Testis (tissue), 2 donors: Measurements from ENCODE around the gene PACSIN2.

Experiments
- POLR2A ChIP-seq: fragments of 450-650 bp; IDR thresholded peaks from one replicate; pipeline ENCODE4 v1.6.1; 2017; ENCODE audit warnings: antibody characterized with exemption, mild to moderate bottlenecking, moderate library complexity
- TF ChIP-seq, protein P1 (sequence below), 3 experiments: fragments of 450-650 bp in 2 of 3; fragments of 200-600 bp in 1 of 3; sonication (generic) in 1 of 3; IDR thresholded peaks; one replicate each; pipeline ENCODE4 v1.5.1; 2016 to 2019; ENCODE audit warnings: antibody characterized with exemption in 3 of 3, mild to moderate bottlenecking in 2 of 3, moderate library complexity in 1 of 3

DNA sequence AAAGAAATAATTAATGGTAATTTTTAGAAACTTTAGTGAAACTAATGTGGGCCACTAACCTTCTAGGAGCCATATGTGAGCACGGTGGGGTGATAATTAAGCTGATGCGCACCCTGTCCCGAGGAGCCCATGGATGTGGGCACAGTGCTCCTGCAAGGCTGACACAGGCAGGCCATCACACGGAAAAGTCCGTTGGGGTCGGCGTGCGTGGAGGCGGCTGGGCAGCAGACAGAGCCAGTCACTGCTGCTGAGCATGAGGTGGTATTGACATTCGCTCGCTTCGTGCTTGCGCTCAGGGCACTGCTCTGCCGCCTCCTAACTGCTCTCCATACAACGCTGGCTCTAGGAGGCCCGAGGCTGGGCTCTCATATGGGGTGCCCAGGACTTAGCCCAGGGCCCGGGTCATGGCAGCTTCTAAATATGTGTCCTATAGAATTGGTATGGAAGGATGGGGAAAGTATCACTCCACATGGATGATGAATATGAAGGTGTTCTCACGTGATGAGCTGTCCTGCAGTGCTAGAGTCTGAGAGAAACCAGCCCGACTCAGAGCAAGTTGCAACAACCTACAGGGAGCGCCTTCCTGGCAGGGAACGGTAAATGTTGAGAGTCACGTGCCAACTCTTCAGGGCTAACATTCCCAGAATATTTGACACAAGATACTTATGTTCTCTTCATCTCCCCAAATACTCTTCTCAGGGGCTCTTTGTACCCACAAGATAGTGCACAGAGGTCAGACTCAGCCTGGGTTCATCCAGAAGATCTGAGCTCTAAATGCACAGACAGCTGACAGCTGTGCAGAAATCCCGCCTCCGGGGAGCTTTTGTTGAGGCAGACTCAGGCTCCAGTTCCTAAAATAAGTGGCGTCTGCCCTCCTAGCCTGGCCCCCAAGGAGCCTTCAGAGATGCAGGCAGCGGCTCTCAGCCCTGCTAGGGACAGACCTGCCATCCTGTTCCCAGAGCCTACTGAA lies 107.3 kb downstream of the PACSIN2 start:
- TF ChIP-seq, protein P1, sequence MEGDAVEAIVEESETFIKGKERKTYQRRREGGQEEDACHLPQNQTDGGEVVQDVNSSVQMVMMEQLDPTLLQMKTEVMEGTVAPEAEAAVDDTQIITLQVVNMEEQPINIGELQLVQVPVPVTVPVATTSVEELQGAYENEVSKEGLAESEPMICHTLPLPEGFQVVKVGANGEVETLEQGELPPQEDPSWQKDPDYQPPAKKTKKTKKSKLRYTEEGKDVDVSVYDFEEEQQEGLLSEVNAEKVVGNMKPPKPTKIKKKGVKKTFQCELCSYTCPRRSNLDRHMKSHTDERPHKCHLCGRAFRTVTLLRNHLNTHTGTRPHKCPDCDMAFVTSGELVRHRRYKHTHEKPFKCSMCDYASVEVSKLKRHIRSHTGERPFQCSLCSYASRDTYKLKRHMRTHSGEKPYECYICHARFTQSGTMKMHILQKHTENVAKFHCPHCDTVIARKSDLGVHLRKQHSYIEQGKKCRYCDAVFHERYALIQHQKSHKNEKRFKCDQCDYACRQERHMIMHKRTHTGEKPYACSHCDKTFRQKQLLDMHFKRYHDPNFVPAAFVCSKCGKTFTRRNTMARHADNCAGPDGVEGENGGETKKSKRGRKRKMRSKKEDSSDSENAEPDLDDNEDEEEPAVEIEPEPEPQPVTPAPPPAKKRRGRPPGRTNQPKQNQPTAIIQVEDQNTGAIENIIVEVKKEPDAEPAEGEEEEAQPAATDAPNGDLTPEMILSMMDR (IDR thresholded peaks at IDR 0.05) = no peak
- TF ChIP-seq POLR2A = no peak
